ENCODE data around the gene ITPKC. TPM values are rescaled to one million over a fixed set of nuclear protein-coding genes. Genes with fewer than 3 reads are reported as not detected.

ITPKC gene
- total and polyA plus RNA-seq, 9 of the 15 experiments (the other 6 are each of a cell fraction or from before 2014, with no cell fraction given), result 0.08 to 9.3 (median 5.8) TPM

DNA sequence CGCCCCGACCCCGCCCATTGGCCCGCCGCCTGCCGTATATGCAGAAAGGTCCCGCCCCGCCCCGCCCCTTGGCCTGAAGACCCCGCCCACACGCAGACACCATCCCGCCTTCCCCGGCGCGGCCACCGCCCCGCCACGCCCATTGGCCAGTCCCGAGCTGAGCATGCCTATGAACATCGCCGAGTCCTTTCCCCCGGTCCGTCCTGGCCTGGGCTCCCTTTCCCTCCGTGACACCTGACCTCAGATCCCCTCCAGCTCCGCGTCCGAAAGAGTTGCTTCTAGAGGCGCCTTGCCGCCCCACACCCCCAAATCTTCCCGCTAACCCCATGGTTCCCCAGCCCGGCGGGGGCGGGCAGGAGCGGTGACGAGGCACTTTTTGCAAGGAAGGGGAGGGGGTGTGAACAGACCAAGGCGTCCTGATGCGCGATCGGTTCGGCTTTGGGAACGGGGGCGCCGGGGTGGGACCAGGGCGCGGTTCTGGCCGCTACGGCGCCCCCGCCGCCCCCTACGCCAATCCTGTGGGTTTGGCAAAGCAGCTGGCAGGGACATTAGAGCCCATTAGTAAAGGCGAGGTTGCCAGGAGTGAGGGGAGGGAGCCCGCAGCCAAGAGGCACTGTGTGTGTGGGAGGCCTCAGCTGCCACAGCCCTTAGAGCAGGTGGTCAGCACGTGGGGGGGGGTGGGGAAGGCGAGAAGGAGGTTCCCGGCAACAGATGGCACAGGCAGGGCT lies 26.1 kb upstream of the ITPKC start (continued):
- TF ChIP-seq, protein P1, sequence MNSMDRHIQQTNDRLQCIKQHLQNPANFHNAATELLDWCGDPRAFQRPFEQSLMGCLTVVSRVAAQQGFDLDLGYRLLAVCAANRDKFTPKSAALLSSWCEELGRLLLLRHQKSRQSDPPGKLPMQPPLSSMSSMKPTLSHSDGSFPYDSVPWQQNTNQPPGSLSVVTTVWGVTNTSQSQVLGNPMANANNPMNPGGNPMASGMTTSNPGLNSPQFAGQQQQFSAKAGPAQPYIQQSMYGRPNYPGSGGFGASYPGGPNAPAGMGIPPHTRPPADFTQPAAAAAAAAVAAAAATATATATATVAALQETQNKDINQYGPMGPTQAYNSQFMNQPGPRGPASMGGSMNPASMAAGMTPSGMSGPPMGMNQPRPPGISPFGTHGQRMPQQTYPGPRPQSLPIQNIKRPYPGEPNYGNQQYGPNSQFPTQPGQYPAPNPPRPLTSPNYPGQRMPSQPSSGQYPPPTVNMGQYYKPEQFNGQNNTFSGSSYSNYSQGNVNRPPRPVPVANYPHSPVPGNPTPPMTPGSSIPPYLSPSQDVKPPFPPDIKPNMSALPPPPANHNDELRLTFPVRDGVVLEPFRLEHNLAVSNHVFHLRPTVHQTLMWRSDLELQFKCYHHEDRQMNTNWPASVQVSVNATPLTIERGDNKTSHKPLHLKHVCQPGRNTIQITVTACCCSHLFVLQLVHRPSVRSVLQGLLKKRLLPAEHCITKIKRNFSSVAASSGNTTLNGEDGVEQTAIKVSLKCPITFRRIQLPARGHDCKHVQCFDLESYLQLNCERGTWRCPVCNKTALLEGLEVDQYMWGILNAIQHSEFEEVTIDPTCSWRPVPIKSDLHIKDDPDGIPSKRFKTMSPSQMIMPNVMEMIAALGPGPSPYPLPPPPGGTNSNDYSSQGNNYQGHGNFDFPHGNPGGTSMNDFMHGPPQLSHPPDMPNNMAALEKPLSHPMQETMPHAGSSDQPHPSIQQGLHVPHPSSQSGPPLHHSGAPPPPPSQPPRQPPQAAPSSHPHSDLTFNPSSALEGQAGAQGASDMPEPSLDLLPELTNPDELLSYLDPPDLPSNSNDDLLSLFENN (IDR thresholded peaks at IDR 0.05; ENCODE audit: low read depth in 2 of 2, low read length in 2 of 2), result 0 out of 4 replicates have a peak, but pooled peaks of 1 of the 2 experiments have one; percentile 8
- TF ChIP-seq ZFX (CRISPR knock-in tag; IDR thresholded peaks at IDR 0.05), result peak; percentile 80
- peak; percentile 58 for TF ChIP-seq MECOM (CRISPR knock-in tag; IDR thresholded peaks at IDR 0.05)
- 0 out of 2 replicates have a peak, but pooled peaks have one; percentile 12 for TF ChIP-seq ZEB2 (IDR thresholded peaks at IDR 0.05)
- TF ChIP-seq DACH1 (IDR thresholded peaks at IDR 0.05; ENCODE audit: partially characterized antibody), result peak; percentile 60
- TF ChIP-seq PML (IDR thresholded peaks at IDR 0.05; ENCODE audit: low read length), result peak; percentile 45; the same call in 1 of the 2 replicates
- no peak for TF ChIP-seq ZNF121 (CRISPR knock-in tag; conservative IDR thresholded peaks at IDR 0.05)
- TF ChIP-seq HDAC3 (IDR thresholded peaks at IDR 0.05; ENCODE audit: borderline replicate concordance, partially characterized antibody), result no peak
- TF ChIP-seq MXI1 (IDR thresholded peaks at IDR 0.05; ENCODE audit: low read depth, low read length), result no peak
- TF ChIP-seq SMARCE1 (IDR thresholded peaks at IDR 0.05), result peak; percentile 76; the same call in 1 of the 2 replicates
- TF ChIP-seq ZNF764 (CRISPR knock-in tag; IDR thresholded peaks at IDR 0.05; ENCODE audit: low read depth), result no peak
- TF ChIP-seq, protein P2, sequence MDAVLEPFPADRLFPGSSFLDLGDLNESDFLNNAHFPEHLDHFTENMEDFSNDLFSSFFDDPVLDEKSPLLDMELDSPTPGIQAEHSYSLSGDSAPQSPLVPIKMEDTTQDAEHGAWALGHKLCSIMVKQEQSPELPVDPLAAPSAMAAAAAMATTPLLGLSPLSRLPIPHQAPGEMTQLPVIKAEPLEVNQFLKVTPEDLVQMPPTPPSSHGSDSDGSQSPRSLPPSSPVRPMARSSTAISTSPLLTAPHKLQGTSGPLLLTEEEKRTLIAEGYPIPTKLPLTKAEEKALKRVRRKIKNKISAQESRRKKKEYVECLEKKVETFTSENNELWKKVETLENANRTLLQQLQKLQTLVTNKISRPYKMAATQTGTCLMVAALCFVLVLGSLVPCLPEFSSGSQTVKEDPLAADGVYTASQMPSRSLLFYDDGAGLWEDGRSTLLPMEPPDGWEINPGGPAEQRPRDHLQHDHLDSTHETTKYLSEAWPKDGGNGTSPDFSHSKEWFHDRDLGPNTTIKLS (IDR thresholded peaks at IDR 0.05; ENCODE audit: borderline replicate concordance, low read depth), result peak; percentile 73
- TF ChIP-seq ZFP91 (CRISPR knock-in tag; IDR thresholded peaks at IDR 0.05), result no peak
- TF ChIP-seq SRSF9 (IDR thresholded peaks at IDR 0.05; ENCODE audit: borderline replicate concordance, low read depth, low read length), result no peak
- TF ChIP-seq WHSC1 (IDR thresholded peaks at IDR 0.05; ENCODE audit: low read length), result no peak
- no peak for TF ChIP-seq PHB (CRISPR knock-in tag; IDR thresholded peaks at IDR 0.05)
- TF ChIP-seq IFI16 (CRISPR knock-in tag; IDR thresholded peaks at IDR 0.05), result no peak
- 0 out of 2 replicates have a peak, but pooled peaks have one; percentile 29 for TF ChIP-seq ZNF12 (CRISPR knock-in tag; IDR thresholded peaks at IDR 0.05)
- no peak for TF ChIP-seq SREBF1 (IDR thresholded peaks at IDR 0.05; ENCODE audit: borderline replicate concordance, low read depth, low read length)
- no peak for TF ChIP-seq FOXK1 (CRISPR knock-in tag; IDR thresholded peaks at IDR 0.05; ENCODE audit: borderline replicate concordance)
- TF ChIP-seq, protein P3, sequence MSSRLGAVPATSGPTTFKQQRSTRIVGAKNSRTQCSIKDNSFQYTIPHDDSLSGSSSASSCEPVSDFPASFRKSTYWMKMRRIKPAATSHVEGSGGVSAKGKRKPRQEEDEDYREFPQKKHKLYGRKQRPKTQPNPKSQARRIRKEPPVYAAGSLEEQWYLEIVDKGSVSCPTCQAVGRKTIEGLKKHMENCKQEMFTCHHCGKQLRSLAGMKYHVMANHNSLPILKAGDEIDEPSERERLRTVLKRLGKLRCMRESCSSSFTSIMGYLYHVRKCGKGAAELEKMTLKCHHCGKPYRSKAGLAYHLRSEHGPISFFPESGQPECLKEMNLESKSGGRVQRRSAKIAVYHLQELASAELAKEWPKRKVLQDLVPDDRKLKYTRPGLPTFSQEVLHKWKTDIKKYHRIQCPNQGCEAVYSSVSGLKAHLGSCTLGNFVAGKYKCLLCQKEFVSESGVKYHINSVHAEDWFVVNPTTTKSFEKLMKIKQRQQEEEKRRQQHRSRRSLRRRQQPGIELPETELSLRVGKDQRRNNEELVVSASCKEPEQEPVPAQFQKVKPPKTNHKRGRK (tag; IDR thresholded peaks at IDR 0.05), result no peak
